C4-2B (cell line): Measurements from ENCODE around the gene ANGPTL5.
"Not testable (repeated sequence)": the region's sequence is repeated elsewhere in the genome, so short reads cannot be mapped to it uniquely, and the experiment has no call there.

Source experiments
- H3K27ac ChIP-seq: fragments of 450-650 bp; 2 replicates; pipeline ENCODE4 v1.5.1; 2017
- CTCF ChIP-seq: fragments of 450-650 bp; conservative IDR thresholded peaks from 2 replicates; pipeline ENCODE4 v1.5.1; 2017; ENCODE audit warnings: mild to moderate bottlenecking
- ZFX ChIP-seq: fragments of 450-650 bp; IDR thresholded peaks from 2 replicates; pipeline ENCODE4 v1.6.1; 2017

The ANGPTL5 gene

GRCh38 chr11:101916422-101916821, at the start of gene ANGPTL5:
Gene ANGPTL5 (minus strand): TSS chr11:101916522. CDS start chr11:101907909, 8,613 bp downstream.
- H3K27ac ChIP-seq: peak within 1 kb of the TSS; percentile 63
- TF ChIP-seq ZFX (no peak), CTCF (no peak)

DNA sequence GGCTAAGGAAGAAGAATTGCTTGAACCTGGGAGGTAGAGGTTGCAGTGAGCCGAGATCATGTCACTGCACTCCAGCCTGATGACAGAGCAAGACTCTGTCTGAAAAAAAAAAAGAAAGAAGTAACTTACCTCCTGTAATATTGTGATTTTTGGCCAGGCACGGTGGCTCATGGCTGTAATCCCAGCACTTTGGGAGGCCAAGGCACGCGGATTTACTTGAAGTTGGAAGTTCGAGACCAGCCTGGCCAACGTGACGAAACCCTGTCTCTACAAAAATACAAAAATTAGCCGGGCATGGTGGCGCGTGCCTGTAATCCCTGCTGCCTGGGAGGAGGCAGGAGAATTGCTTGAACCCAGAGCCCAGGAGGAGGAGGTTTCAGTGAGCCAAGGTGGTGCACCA, 47.9 kb upstream of the ANGPTL5 start:
- not testable (repeated sequence) for H3K27ac ChIP-seq

GRCh38 chr11:101960231-101960630, 43.9 kb upstream of the ANGPTL5 start:
- TF ChIP-seq CTCF: no peak
- H3K27ac ChIP-seq: no peak overlapping the region

DNA sequence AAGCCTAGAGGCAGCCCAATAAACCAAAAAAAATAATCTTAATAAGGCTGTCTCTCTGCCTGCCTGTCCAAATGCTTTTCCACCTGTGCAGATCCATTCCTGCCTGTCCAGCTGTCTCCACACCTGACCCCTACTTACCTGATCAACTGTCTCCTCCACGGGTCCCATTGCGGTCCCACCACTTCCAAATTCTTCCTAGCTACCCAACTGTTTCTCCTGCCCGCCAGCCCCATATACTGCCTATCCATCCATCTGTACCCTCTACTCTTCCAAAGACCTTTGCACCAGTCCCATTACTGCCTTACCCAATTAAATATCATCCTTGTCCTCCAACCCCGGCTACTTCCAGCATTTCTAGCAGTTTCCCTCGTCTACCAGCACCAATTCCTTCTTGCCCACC, 39.4 kb upstream of the ANGPTL5 start:
- TF ChIP-seq CTCF: no peak
- no peak for TF ChIP-seq ZFX
- H3K27ac ChIP-seq: no peak overlapping the region

DNA sequence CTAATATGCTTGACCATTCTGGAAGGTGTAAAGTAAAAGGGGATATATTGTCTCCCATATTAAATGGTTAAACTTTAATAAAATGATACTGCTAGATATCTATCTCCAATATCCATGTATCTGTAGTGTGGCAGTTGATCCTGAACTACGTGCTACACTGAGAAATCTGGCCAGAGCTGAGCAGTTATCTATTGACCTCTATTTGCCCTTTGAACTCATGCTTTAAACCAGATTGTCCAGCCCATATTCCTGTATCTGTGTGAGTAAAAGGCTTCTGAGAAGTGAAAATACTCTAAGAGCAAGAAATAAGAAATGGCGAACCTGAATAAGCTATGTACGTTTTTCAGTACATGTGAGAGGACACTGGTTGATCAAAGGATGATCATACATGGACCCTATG, 39.0 kb upstream of the ANGPTL5 start:
- TF ChIP-seq ZFX (no peak), CTCF (no peak)

DNA sequence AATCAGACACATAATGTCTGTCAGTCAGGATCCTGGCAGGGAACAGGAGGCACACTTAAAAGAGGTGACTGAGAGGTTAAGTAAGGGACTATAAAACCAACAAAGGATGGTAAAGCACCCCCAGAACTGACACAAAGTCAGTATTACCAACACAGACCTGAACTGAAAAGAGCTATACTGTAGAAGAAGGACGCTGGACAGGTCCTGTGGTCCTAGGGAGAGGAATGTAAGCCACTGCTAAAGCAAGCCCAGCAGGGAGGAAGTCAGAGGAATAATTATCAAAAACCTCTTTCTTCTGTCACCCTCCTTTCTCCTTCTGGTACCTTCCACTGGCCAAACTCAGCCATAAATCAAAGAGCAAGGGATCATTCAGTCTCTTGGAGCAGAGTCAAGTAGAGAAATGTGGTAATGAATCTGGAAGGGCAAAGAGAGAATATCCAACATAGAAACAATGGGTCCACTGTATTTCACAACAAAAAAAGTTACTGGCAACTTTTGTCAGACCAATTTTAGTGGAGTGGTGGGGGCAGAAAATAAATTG, 33.4 kb upstream of the ANGPTL5 start:
- TF ChIP-seq CTCF (no peak), ZFX (no peak)
- no peak overlapping the region for H3K27ac ChIP-seq

More for the DNA sequence above, 39.0 kb upstream of the ANGPTL5 start:
- H3K27ac ChIP-seq: no peak overlapping the region

DNA sequence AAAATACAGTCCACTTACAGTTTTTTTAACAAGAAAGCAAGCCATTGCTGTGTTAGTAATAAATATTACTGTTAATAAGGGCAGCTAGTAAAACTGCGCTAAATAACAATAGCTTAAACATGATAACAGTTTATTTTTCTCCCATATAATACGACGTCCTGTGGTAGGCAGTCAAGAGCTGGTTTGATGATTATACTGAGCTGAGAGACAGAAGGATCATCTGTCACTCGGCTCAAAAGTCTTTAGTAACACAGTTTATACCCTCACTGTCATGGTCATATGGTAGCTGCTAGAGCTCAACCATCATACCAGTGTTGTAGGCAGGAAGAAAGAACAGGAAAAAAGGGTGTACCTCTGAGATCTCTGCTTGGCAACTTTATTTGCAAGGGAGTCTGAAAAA, 29.1 kb upstream of the ANGPTL5 start:
- TF ChIP-seq CTCF: peak; percentile 26
- no peak for TF ChIP-seq ZFX
- H3K27ac ChIP-seq: no peak overlapping the region

- H3K27ac ChIP-seq: no peak overlapping the region
- TF ChIP-seq CTCF (no peak), ZFX (no peak)
Observed at GRCh38 chr11:101944923-101945322, 28.6 kb upstream of the ANGPTL5 start.
